Measurements from ENCODE around the gene PTPRE. TPM values are rescaled to one million over a fixed set of nuclear protein-coding genes. Genes with fewer than 3 reads are reported as not detected.

Gene PTPRE
- total RNA-seq, 1 donor from 2014 or later: 0.21 TPM

DNA sequence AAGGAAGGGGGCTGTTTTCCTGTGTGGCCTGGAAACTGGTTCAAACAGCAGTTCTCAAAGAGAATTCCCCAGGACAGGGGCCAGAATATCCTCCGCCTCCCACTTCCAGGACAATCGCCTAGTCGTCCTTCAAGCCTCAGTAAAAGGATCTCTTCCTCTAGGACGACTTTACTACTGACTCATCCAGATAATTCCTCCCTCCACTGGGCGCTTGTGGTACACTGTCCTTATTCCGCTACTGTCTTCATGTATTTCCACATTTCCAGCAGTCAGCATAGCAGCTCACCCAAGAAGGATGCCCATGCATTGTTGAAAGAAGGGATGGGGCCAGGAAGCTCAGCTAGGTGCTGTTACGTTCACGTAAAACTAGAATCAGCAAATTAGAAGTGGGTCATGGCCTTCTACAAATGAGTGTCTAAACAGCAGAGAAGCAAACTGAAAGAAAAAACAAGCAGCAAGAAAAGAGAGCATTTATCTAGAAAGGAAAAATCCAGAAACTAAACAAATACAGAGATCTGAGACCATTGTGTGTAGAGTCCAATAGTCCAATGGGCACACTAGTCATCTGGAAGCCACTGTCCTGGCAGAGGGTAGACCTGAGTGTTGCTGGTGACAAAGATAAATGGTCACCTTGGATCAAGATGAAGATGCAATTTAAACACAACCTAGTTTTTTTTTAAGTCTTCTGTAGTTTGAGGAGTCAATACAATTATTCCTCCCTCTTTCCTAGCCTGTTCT, 40.5 kb upstream of the PTPRE start:
- Mint-ChIP-seq H3K36me3 (no peaks in the 10 kb centered on the region), H3K4me1 (no peaks in the 10 kb centered on the region), H3K4me3 (no peak overlapping the region), H3K27ac (no peak overlapping the region), H3K9me3 (peaks cover 21% of the 10 kb centered on the region), H3K27me3 (ENCODE audit: insufficient read depth, low read depth) (peaks cover 5% of the 10 kb centered on the region)
- H3K4me2 ChIP-seq: no peak overlapping the region
- no peaks in the 10 kb centered on the region for H3F3A ChIP-seq (ENCODE audit: low read depth)
- no peak overlapping the region for H3K4me3 ChIP-seq
- H3K4me1 ChIP-seq: no peaks in the 10 kb centered on the region
- no peak overlapping the region for H3K27ac ChIP-seq
- DNase-seq (ENCODE audit: low spot score): no peak
- H4K20me1 ChIP-seq (ENCODE audit: low read depth): no peaks in the 10 kb centered on the region
- no peaks in the 10 kb centered on the region for H3K79me2 ChIP-seq (ENCODE audit: low read depth)
- H3K36me3 ChIP-seq: no peaks in the 10 kb centered on the region
- no peaks in the 10 kb centered on the region for H3K9me3 ChIP-seq (ENCODE audit: low read depth)
- H3K27me3 ChIP-seq: no peaks in the 10 kb centered on the region
- TF ChIP-seq EZH2phosphoT487 (IDR thresholded peaks at IDR 0.05) (no peak), EZH2 (IDR thresholded peaks at IDR 0.05) (no peak)
- TF ChIP-seq, protein P1, sequence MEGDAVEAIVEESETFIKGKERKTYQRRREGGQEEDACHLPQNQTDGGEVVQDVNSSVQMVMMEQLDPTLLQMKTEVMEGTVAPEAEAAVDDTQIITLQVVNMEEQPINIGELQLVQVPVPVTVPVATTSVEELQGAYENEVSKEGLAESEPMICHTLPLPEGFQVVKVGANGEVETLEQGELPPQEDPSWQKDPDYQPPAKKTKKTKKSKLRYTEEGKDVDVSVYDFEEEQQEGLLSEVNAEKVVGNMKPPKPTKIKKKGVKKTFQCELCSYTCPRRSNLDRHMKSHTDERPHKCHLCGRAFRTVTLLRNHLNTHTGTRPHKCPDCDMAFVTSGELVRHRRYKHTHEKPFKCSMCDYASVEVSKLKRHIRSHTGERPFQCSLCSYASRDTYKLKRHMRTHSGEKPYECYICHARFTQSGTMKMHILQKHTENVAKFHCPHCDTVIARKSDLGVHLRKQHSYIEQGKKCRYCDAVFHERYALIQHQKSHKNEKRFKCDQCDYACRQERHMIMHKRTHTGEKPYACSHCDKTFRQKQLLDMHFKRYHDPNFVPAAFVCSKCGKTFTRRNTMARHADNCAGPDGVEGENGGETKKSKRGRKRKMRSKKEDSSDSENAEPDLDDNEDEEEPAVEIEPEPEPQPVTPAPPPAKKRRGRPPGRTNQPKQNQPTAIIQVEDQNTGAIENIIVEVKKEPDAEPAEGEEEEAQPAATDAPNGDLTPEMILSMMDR (IDR thresholded peaks at IDR 0.05): no peak
- H2AFZ ChIP-seq (replicated peaks): no peak overlapping the region
- H3K9ac ChIP-seq: no peak overlapping the region

DNA sequence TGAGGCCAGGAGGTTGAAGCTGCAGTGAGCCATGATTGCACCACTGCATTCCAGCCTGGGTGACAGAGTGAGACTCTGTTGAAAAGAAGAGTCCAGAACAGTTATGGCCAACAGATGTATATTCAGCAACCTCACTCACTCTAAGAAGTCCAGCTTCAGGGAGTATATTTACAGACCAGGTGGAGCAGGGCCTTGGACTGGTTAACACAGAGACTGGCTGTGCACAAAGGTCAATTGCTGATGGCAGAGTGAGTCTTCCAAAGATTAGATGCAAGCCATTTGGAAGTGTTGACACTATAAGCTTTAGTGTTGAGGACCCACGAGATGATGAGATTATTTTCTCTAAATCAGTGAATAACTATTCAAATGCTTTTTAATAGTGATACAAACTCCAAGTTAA, 39.1 kb upstream of the PTPRE start:
- H3K36me3 ChIP-seq: no peaks in the 10 kb centered on the region
- no peak overlapping the region for H3K27ac Mint-ChIP-seq
- no peaks in the 10 kb centered on the region for H3K27me3 ChIP-seq
- no peaks in the 10 kb centered on the region for H3K36me3 Mint-ChIP-seq
- H3K79me2 ChIP-seq (ENCODE audit: low read depth): no peaks in the 10 kb centered on the region
- no peaks in the 10 kb centered on the region for H3K4me1 ChIP-seq
- DNase-seq (ENCODE audit: low spot score): no peak
- H2AFZ ChIP-seq (replicated peaks): no peak overlapping the region
- no peak overlapping the region for H3K4me2 ChIP-seq
- TF ChIP-seq, protein P1 (IDR thresholded peaks at IDR 0.05): no peak
- no peak for TF ChIP-seq EZH2phosphoT487 (IDR thresholded peaks at IDR 0.05)
- TF ChIP-seq EZH2 (IDR thresholded peaks at IDR 0.05): no peak
- H3K27me3 Mint-ChIP-seq (ENCODE audit: insufficient read depth, low read depth): peaks cover 3% of the 10 kb centered on the region
- H3K9ac ChIP-seq: no peak overlapping the region
- H3K9me3 ChIP-seq (ENCODE audit: low read depth): no peaks in the 10 kb centered on the region
- no peak overlapping the region for H3K27ac ChIP-seq
- no peak overlapping the region for H3K4me3 Mint-ChIP-seq
- no peaks in the 10 kb centered on the region for H4K20me1 ChIP-seq (ENCODE audit: low read depth)
- no peaks in the 10 kb centered on the region for H3K4me1 Mint-ChIP-seq
- H3F3A ChIP-seq (ENCODE audit: low read depth): no peaks in the 10 kb centered on the region
- peaks cover 21% of the 10 kb centered on the region for H3K9me3 Mint-ChIP-seq
- no peak overlapping the region for H3K4me3 ChIP-seq

DNA sequence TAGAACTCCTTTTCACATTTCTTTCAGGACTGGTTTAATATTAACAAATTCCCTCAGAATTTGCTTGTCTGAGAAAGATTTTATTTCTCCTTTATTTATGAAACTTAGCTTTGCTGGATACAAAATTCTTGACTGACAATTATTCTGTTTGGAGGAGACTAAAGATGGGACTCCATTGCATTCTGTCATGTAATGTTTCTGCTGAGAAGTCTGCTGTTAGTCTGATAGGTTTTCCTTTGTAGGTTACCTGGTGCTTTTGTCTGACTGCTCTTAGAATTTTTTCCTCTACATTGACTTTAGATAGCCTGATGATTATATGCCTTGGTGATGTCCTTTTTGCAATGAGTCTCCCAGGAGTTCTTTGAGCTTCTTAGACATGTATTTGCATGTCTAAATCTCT, 37.6 kb upstream of the PTPRE start:
- Mint-ChIP-seq H3K4me3 (no peak overlapping the region), H3K36me3 (no peaks in the 10 kb centered on the region), H3K27me3 (ENCODE audit: insufficient read depth, low read depth) (peaks cover 2% of the 10 kb centered on the region), H3K27ac (no peak overlapping the region), H3K4me1 (no peaks in the 10 kb centered on the region), H3K9me3 (peaks cover 15% of the 10 kb centered on the region)
- DNase-seq (ENCODE audit: low spot score): no peak
- Histone ChIP-seq H3K9me3 (ENCODE audit: low read depth) (no peaks in the 10 kb centered on the region), H3K27me3 (no peaks in the 10 kb centered on the region), H3K4me1 (no peaks in the 10 kb centered on the region), H3K4me2 (no peak overlapping the region), H3K9ac (no peak overlapping the region), H3K79me2 (ENCODE audit: low read depth) (no peaks in the 10 kb centered on the region), H3F3A (ENCODE audit: low read depth) (no peaks in the 10 kb centered on the region), H3K36me3 (no peaks in the 10 kb centered on the region), H3K4me3 (no peak overlapping the region), H3K27ac (no peak overlapping the region), H2AFZ (replicated peaks) (no peak overlapping the region), H4K20me1 (ENCODE audit: low read depth) (no peaks in the 10 kb centered on the region)
- TF ChIP-seq EZH2phosphoT487 (IDR thresholded peaks at IDR 0.05) (no peak), EZH2 (IDR thresholded peaks at IDR 0.05) (no peak)
- TF ChIP-seq, protein P1 (IDR thresholded peaks at IDR 0.05): no peak

Measured in neural progenitor cell (in vitro differentiated cells).